Mesenchymal stem cell (in vitro differentiated cells and primary cell): Measurements from ENCODE around the gene PIBF1.

Experiments
- DNase-seq: peaks from one replicate; pipeline ENCODE4 v3.0.0-alpha.2; 2013
- H2AFZ ChIP-seq: one replicate; pipeline ENCODE4 v1.6.1; 2013; ENCODE audit warnings: low read depth, mild to moderate bottlenecking, control low read depth, inconsistent platforms, low read length, moderate library complexity
- H2AK5ac ChIP-seq: 2 replicates; pipeline ENCODE4 v1.6.1; 2013; ENCODE audit warnings: low read length, moderate library complexity, mild to moderate bottlenecking, inconsistent platforms; ENCODE audit not compliant: severe bottlenecking
- H2BK120ac ChIP-seq: one replicate; pipeline ENCODE4 v1.6.1; 2013; ENCODE audit warnings: low read depth, mild to moderate bottlenecking, inconsistent platforms, low read length, moderate library complexity
- H2BK12ac ChIP-seq, 2 experiments: one replicate each; pipeline ENCODE4 v1.6.1; 2013; ENCODE audit warnings: inconsistent platforms in 2 of 2, low read length in 2 of 2, mild to moderate bottlenecking in 2 of 2, moderate library complexity in 2 of 2, control low read depth in 1 of 2
- H2BK15ac ChIP-seq: one replicate; pipeline ENCODE4 v1.6.1; 2013; ENCODE audit warnings: mild to moderate bottlenecking, low read depth, inconsistent platforms; ENCODE audit not compliant: poor library complexity, severe bottlenecking
- H2BK5ac ChIP-seq: 2 replicates; pipeline ENCODE4 v1.6.1; 2013; ENCODE audit warnings: low read depth, mild to moderate bottlenecking, low read length, control low read depth, inconsistent platforms; ENCODE audit not compliant: poor library complexity, severe bottlenecking
- H3K14ac ChIP-seq, 2 experiments: one replicate each; pipeline ENCODE4 v1.6.1; 2013; ENCODE audit warnings: inconsistent platforms in 2 of 2, low read length in 2 of 2, control low read depth in 1 of 2, mild to moderate bottlenecking in 1 of 2, moderate library complexity in 1 of 2
- H3K18ac ChIP-seq, 2 experiments: one replicate each; pipeline ENCODE4 v1.6.1; 2013; ENCODE audit warnings: inconsistent platforms in 2 of 2, low read length in 2 of 2, control low read depth in 1 of 2, low read depth in 1 of 2, mild to moderate bottlenecking in 1 of 2
- H3K23ac ChIP-seq, 2 experiments: one replicate each; pipeline ENCODE4 v1.6.1; 2013; ENCODE audit warnings: inconsistent platforms in 2 of 2, low read length in 2 of 2, mild to moderate bottlenecking in 2 of 2, moderate library complexity in 2 of 2, control low read depth in 1 of 2
- H3K27ac ChIP-seq: 2 replicates; pipeline ENCODE4 v1.5.1; 2013; ENCODE audit warnings: mild to moderate bottlenecking, moderate library complexity, low read length, control low read depth, inconsistent platforms; ENCODE audit not compliant: poor library complexity, severe bottlenecking
- H3K27me3 ChIP-seq, 2 experiments: 2 replicates each; pipeline versions ENCODE4 v1.6.1 to v1.7.0; 2013; ENCODE audit warnings: low read length in 2 of 2, mild to moderate bottlenecking in 2 of 2, moderate library complexity in 2 of 2, control low read depth in 1 of 2, inconsistent platforms in 1 of 2; ENCODE audit not compliant: control insufficient read depth in 1 of 2, insufficient read depth in 1 of 2
- H3K36me3 ChIP-seq, 2 experiments: 2 replicates each; pipeline versions ENCODE4 v1.6.1 to v1.7.0; 2013; ENCODE audit warnings: low read length in 2 of 2, control low read depth in 1 of 2, inconsistent platforms in 1 of 2, low read depth in 1 of 2, mild to moderate bottlenecking in 1 of 2; ENCODE audit not compliant: insufficient read depth in 2 of 2, control insufficient read depth in 1 of 2
- H3K4ac ChIP-seq, 2 experiments: one replicate each; pipeline ENCODE4 v1.6.1; 2013; ENCODE audit warnings: inconsistent platforms in 2 of 2, low read length in 2 of 2, mild to moderate bottlenecking in 2 of 2, moderate library complexity in 2 of 2, control low read depth in 1 of 2, low read depth in 1 of 2
- H3K4me1 ChIP-seq: 2 replicates; pipeline ENCODE4 v1.6.1; 2013; ENCODE audit warnings: low read depth, low read length, control low read depth; ENCODE audit not compliant: control insufficient read depth, insufficient read depth
- H3K4me2 ChIP-seq: 2 replicates; pipeline ENCODE4 v1.6.1; 2013; ENCODE audit warnings: low read length, mild to moderate bottlenecking, inconsistent platforms; ENCODE audit not compliant: poor library complexity, severe bottlenecking
- H3K4me3 ChIP-seq, 2 experiments: 2 replicates each; pipeline versions ENCODE4 v1.5.1 to v1.7.0; 2013; ENCODE audit warnings: low read length in 2 of 2, mild to moderate bottlenecking in 2 of 2, control low read depth in 1 of 2, low read depth in 1 of 2; ENCODE audit not compliant: insufficient read depth in 1 of 2
- H3K79me1 ChIP-seq: replicated peaks from 2 replicates; pipeline ENCODE4 v1.6.1; 2013; ENCODE audit warnings: mild to moderate bottlenecking, control low read depth, low read length, inconsistent platforms; ENCODE audit not compliant: poor library complexity, severe bottlenecking
- H3K9ac ChIP-seq: 2 replicates; pipeline ENCODE4 v1.7.0; 2013; ENCODE audit warnings: mild to moderate bottlenecking, low read length, moderate library complexity
- H3K9me3 ChIP-seq: 2 replicates; pipeline ENCODE4 v1.7.0; 2013; ENCODE audit warnings: mild to moderate bottlenecking, low read length; ENCODE audit not compliant: control insufficient read depth
- H4K8ac ChIP-seq: one replicate; pipeline ENCODE4 v1.6.1; 2013; ENCODE audit warnings: inconsistent platforms, mild to moderate bottlenecking, low read length, moderate library complexity
- H4K91ac ChIP-seq: one replicate; pipeline ENCODE4 v1.6.1; 2013; ENCODE audit warnings: mild to moderate bottlenecking, low read length, inconsistent platforms
- WGBS: methylation state at CpG from one replicate; pipeline ENCODE4 v1.1.7; 2013; ENCODE audit warnings: mixed read lengths; 5-methylcytosine and 5-hydroxymethylcytosine counted together

Gene PIBF1

DNA sequence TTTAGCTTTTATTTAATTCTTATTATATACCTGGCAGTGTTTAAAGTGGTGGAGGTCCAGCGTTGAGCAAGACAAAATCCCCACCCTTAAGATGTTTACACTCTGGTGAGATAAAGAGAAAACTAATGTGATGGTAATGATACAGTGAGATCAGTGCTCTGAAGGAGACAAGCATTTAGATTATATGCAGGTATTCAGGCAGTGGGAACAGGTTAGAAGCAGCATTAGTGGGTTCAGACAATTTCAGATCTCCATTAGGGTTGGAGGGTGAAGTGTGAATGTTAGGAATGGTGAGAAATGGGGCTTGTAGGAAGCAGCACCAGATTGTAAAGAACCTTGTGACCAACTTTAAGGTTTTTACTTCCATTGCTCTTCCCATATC lies 39.0 kb downstream of the PIBF1 start:
- Histone ChIP-seq H3K4me1 (peaks cover 1% of the 10 kb centered on the region), H3K36me3 (peaks cover 3 to 56% of the 10 kb centered on the region in 2 experiments), H3K18ac (no peak overlapping the region), H3K4me2 (no peak overlapping the region), H3K9ac (no peak overlapping the region), H2BK5ac (no peak overlapping the region), H3K27me3 (no peaks in the 10 kb centered on the region), H4K91ac (no peak overlapping the region), H3K27ac (no peak overlapping the region), H3K9me3 (no peaks in the 10 kb centered on the region), H2BK120ac (no peak overlapping the region), H4K8ac (no peak overlapping the region), H2BK12ac (no peak overlapping the region), H2AFZ (no peak overlapping the region), H2AK5ac (no peak overlapping the region), H3K79me1 (peaks cover 2% of the 10 kb centered on the region), H3K4ac (no peak overlapping the region), H3K23ac (no peak overlapping the region), H3K14ac (no peak overlapping the region), H3K4me3 (no peak overlapping the region), H2BK15ac (no peak overlapping the region)
- DNase-seq, result no peak
- WGBS, result no CpG with 5 or more reads among the region's 1 CpG

DNA sequence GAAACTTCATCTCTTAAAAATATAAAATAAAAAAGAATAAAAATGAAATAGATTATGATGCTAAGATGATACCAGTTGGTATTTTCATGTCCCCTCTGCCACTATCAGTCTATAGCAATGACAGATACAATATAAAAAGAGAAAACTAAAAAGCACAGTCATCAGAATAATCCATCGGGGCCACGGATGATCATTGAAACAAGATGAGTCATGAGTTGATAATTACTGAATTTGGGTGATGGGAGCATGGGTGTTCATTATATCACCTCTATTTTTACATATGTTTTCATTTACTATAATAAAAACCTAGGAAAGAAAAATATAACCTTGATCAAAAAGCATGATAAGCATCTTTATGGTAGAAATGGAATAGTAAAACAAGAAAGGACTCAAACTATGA lies 41.1 kb downstream of the PIBF1 start:
- no peaks in the 10 kb centered on the region for H3K79me1 ChIP-seq
- H3K27me3 ChIP-seq, result no peaks in the 10 kb centered on the region
- no peak overlapping the region for H2BK12ac ChIP-seq
- H2BK15ac ChIP-seq, result no peak overlapping the region
- H4K8ac ChIP-seq, result no peak overlapping the region
- H3K4ac ChIP-seq, result no peak overlapping the region
- H3K4me1 ChIP-seq, result peaks cover 1% of the 10 kb centered on the region
- H3K9ac ChIP-seq, result no peak overlapping the region
- no peak overlapping the region for H3K23ac ChIP-seq
- H3K27ac ChIP-seq, result no peak overlapping the region
- no peak for DNase-seq
- no peak overlapping the region for H2AFZ ChIP-seq
- no peak overlapping the region for H3K4me2 ChIP-seq
- H2BK5ac ChIP-seq, result no peak overlapping the region
- no CpG with 5 or more reads among the region's 2 CpGs for WGBS
- H3K36me3 ChIP-seq, result peaks cover 3 to 73% of the 10 kb centered on the region in 2 experiments
- H3K18ac ChIP-seq, result no peak overlapping the region
- H2AK5ac ChIP-seq, result no peak overlapping the region
- no peak overlapping the region for H3K14ac ChIP-seq
- H4K91ac ChIP-seq, result no peak overlapping the region
- no peaks in the 10 kb centered on the region for H3K9me3 ChIP-seq
- H3K4me3 ChIP-seq, result no peak overlapping the region
- H2BK120ac ChIP-seq, result no peak overlapping the region

DNA sequence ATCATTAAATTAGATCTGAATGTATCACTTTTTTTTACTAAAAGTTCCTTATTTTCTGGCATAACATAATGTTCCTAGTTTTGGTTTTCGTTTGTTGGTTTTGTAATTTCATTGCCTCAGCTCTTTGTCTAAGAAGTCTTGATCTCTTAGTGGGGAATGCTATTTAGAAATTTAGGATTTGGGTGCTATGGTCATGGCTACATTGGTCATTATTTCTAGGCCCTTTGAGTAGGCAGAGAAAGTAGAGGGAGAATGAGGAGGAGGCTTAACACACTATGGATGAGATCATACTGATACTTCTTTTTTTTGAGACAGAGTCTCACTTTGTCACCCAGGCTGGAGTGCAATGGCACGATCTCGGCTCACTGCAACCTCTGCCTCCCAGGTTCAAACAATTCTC lies 41.8 kb downstream of the PIBF1 start:
- 98% methylated on average over 3 of the region's 3 CpGs for WGBS
- H3K9me3 ChIP-seq, result no peaks in the 10 kb centered on the region

DNA sequence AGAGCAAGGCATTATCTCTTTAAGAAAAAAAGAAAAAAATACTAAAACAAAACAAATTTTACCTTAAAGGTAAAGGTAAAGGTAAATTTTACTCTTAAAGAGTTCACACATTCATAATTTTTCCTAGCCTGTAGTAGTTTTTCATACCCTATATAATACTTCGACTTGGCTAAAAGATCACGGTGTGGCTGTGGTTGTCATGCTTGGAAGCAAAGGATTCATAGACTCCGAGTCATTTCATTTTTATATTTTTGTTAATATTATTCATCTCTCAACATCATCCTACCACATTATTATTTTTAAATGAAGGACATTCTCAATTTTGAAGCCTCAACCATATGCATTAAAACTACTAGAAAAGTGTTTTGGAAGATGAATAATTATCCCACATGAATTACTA lies 52.7 kb downstream of the PIBF1 start:
- no peak overlapping the region for H2AK5ac ChIP-seq
- no peaks in the 10 kb centered on the region for H3K27me3 ChIP-seq
- peaks cover 4% of the 10 kb centered on the region for H3K4me1 ChIP-seq
- H3K4me3 ChIP-seq, result no peak overlapping the region
- no peak overlapping the region for H4K8ac ChIP-seq
- H2BK120ac ChIP-seq, result no peak overlapping the region
- peaks cover 4 to 31% of the 10 kb centered on the region in 2 experiments for H3K36me3 ChIP-seq
- peaks cover 7% of the 10 kb centered on the region for H3K79me1 ChIP-seq
- H3K23ac ChIP-seq, result no peak overlapping the region
- H2AFZ ChIP-seq, result no peak overlapping the region
- H2BK5ac ChIP-seq, result no peak overlapping the region
- no peak for DNase-seq
- H2BK15ac ChIP-seq, result no peak overlapping the region
- H2BK12ac ChIP-seq, result no peak overlapping the region
- H3K4ac ChIP-seq, result no peak overlapping the region
- no peak overlapping the region for H3K9ac ChIP-seq
- no peaks in the 10 kb centered on the region for H3K9me3 ChIP-seq
- no peak overlapping the region for H3K14ac ChIP-seq
- H4K91ac ChIP-seq, result no peak overlapping the region
- no CpG with 5 or more reads among the region's 3 CpGs for WGBS
- no peak overlapping the region for H3K27ac ChIP-seq
- H3K18ac ChIP-seq, result no peak overlapping the region
- no peak overlapping the region for H3K4me2 ChIP-seq

More for the DNA sequence above, 41.8 kb downstream of the PIBF1 start:
- no peak overlapping the region for H2AK5ac ChIP-seq
- no peak overlapping the region for H2BK12ac ChIP-seq
- no peak overlapping the region for H2BK120ac ChIP-seq
- H2BK15ac ChIP-seq, result no peak overlapping the region
- no peak overlapping the region for H2AFZ ChIP-seq
- peaks cover 1% of the 10 kb centered on the region for H3K4me1 ChIP-seq
- no peak for DNase-seq
- no peak overlapping the region for H3K23ac ChIP-seq
- no peak overlapping the region for H3K18ac ChIP-seq
- no peak overlapping the region for H3K4me3 ChIP-seq
- no peak overlapping the region for H3K4me2 ChIP-seq
- H3K79me1 ChIP-seq, result no peaks in the 10 kb centered on the region
- H4K91ac ChIP-seq, result no peak overlapping the region
- no peak overlapping the region for H3K4ac ChIP-seq
- no peak overlapping the region for H3K9ac ChIP-seq
- H3K36me3 ChIP-seq, result peaks cover 3 to 69% of the 10 kb centered on the region in 2 experiments
- no peak overlapping the region for H4K8ac ChIP-seq
- no peak overlapping the region for H3K14ac ChIP-seq
- H3K27ac ChIP-seq, result no peak overlapping the region
- no peak overlapping the region for H2BK5ac ChIP-seq
- no peaks in the 10 kb centered on the region for H3K27me3 ChIP-seq
